ENCODE results near the gene FHOD3. TPM values are rescaled to one million over a fixed set of nuclear protein-coding genes. Genes with fewer than 3 reads are reported as not detected.
A peak's percentile ranks its signal among the peaks of the same experiment; 100 is the strongest.

The FHOD3 gene
- total RNA-seq, 3 donors from 2014 or later, result 2.7 to 14.4 (median 4.0) TPM

GRCh38 chr18:36450264-36450663 is 152.8 kb downstream of the FHOD3 start:
- intact Hi-C loops (cut with DNase I, micrococcal nuclease), result no loop called here
- TF ChIP-seq CTCF (IDR thresholded peaks at IDR 0.05), result no peak
- no peak for ATAC-seq

GRCh38 chr18:36451454-36452251 is 154.1 kb downstream of the FHOD3 start:
- Histone ChIP-seq H3K4me1 (ENCODE audit: low read depth) (no peaks in the 10 kb centered on the region), H3K9me3 (no peaks in the 10 kb centered on the region), H3K36me3 (ENCODE audit: low read depth) (no peaks in the 10 kb centered on the region), H3K4me3 (no peak overlapping the region)
- intact Hi-C loops (cut with DNase I, micrococcal nuclease), result no loop called here
- ATAC-seq, result peak; percentile 74
- no peak for TF ChIP-seq CTCF (IDR thresholded peaks at IDR 0.05)
- DNase-seq, result peak in 1 of 3 donors; percentile 13

More at GRCh38 chr18:36450264-36450663, 152.8 kb downstream of the FHOD3 start:
- H3K4me3 ChIP-seq, result no peak overlapping the region
- no peak for DNase-seq
- no peaks in the 10 kb centered on the region for H3K36me3 ChIP-seq (ENCODE audit: low read depth)
- no peaks in the 10 kb centered on the region for H3K4me1 ChIP-seq (ENCODE audit: low read depth)
- no peaks in the 10 kb centered on the region for H3K9me3 ChIP-seq

GRCh38 chr18:36454245-36454644 is 156.7 kb downstream of the FHOD3 start:
- no peaks in the 10 kb centered on the region for H3K9me3 ChIP-seq
- H3K4me1 ChIP-seq (ENCODE audit: low read depth), result no peaks in the 10 kb centered on the region
- TF ChIP-seq CTCF (IDR thresholded peaks at IDR 0.05), result no peak
- no peak overlapping the region for H3K4me3 ChIP-seq
- ATAC-seq, result no peak
- intact Hi-C loops (cut with DNase I, micrococcal nuclease), result no loop called here
- H3K36me3 ChIP-seq (ENCODE audit: low read depth), result no peaks in the 10 kb centered on the region
- no peak for DNase-seq

- ATAC-seq (peak; percentile 58), DNase-seq (no peak)
- Histone ChIP-seq H3K4me3 (no peak overlapping the region), H3K4me1 (ENCODE audit: low read depth) (no peaks in the 10 kb centered on the region), H3K9me3 (no peaks in the 10 kb centered on the region), H3K36me3 (ENCODE audit: low read depth) (no peaks in the 10 kb centered on the region)
- intact Hi-C loops (cut with DNase I, micrococcal nuclease), result no loop called here
- no peak for TF ChIP-seq CTCF (IDR thresholded peaks at IDR 0.05)
These were observed 157.4 kb downstream of the FHOD3 start for GRCh38 chr18:36454848-36455458.

GRCh38 chr18:36455931-36456330 is 158.4 kb downstream of the FHOD3 start:
- ATAC-seq, result no peak
- intact Hi-C loops (cut with DNase I, micrococcal nuclease), result no loop called here
- Histone ChIP-seq H3K36me3 (ENCODE audit: low read depth) (no peaks in the 10 kb centered on the region), H3K4me1 (ENCODE audit: low read depth) (no peaks in the 10 kb centered on the region), H3K9me3 (no peaks in the 10 kb centered on the region), H3K4me3 (no peak overlapping the region)
- DNase-seq, result no peak
- no peak for TF ChIP-seq CTCF (IDR thresholded peaks at IDR 0.05)

All from mucosa of descending colon (tissue), 3 donors.